ENCODE measurements around the gene SFXN5. TPM values are rescaled to one million over a fixed set of nuclear protein-coding genes. Genes with fewer than 3 reads are reported as not detected.

The SFXN5 gene
- total RNA-seq, 2 donors from 2014 or later = 12.8 to 23.2 TPM

GRCh38 chr2:73031725-73032701 is 39.5 kb downstream of the SFXN5 start:
- intact Hi-C loops (cut with DNase I) = no loop called here

GRCh38 chr2:73031095-73031678 is 40.3 kb downstream of the SFXN5 start:
- intact Hi-C loops (cut with DNase I) = no loop called here
- Histone ChIP-seq H3K4me1 (replicated peaks) (no peaks in the 10 kb centered on the region), H3K4me3 (no peak overlapping the region), H3K9me3 (no peaks in the 10 kb centered on the region), H3K36me3 (no peaks in the 10 kb centered on the region), H3K27ac (no peak overlapping the region), H3K27me3 (replicated peaks; ENCODE audit: insufficient read depth) (no peaks in the 10 kb centered on the region)
- WGBS = 91% methylated on average over 3 of the region's 3 CpGs
- no peak for DNase-seq (ENCODE audit: low spot score)
- TF ChIP-seq POLR2A (IDR thresholded peaks at IDR 0.05) = no peak
- TF ChIP-seq POLR2AphosphoS5 (IDR thresholded peaks at IDR 0.05) = no peak
- TF ChIP-seq CTCF (IDR thresholded peaks at IDR 0.05) = no peak

More at GRCh38 chr2:73031725-73032701, 39.5 kb downstream of the SFXN5 start:
- no peaks in the 10 kb centered on the region for H3K4me1 ChIP-seq (replicated peaks)
- TF ChIP-seq CTCF (IDR thresholded peaks at IDR 0.05) = no peak
- TF ChIP-seq POLR2A (IDR thresholded peaks at IDR 0.05) = no peak
- no peak for TF ChIP-seq POLR2AphosphoS5 (IDR thresholded peaks at IDR 0.05)
- no peaks in the 10 kb centered on the region for H3K36me3 ChIP-seq
- H3K27ac ChIP-seq = no peak overlapping the region
- no peaks in the 10 kb centered on the region for H3K27me3 ChIP-seq (replicated peaks; ENCODE audit: insufficient read depth)
- H3K4me3 ChIP-seq = no peak overlapping the region
- no peak for DNase-seq (ENCODE audit: low spot score)
- H3K9me3 ChIP-seq = no peaks in the 10 kb centered on the region
- WGBS = 77% methylated on average over 10 of the region's 10 CpGs

GRCh38 chr2:73028841-73029240 is 42.7 kb downstream of the SFXN5 start:
- no peak overlapping the region for H3K4me3 ChIP-seq
- H3K27me3 ChIP-seq (replicated peaks; ENCODE audit: insufficient read depth) = no peaks in the 10 kb centered on the region
- 77% methylated on average over 10 of the region's 10 CpGs for WGBS
- intact Hi-C loops (cut with DNase I) = no loop called here
- no peaks in the 10 kb centered on the region for H3K36me3 ChIP-seq
- H3K9me3 ChIP-seq = no peaks in the 10 kb centered on the region
- H3K27ac ChIP-seq = no peak overlapping the region
- TF ChIP-seq CTCF (IDR thresholded peaks at IDR 0.05) (no peak), POLR2AphosphoS5 (IDR thresholded peaks at IDR 0.05) (no peak), POLR2A (IDR thresholded peaks at IDR 0.05) (no peak)
- DNase-seq (ENCODE audit: low spot score) = no peak
- H3K4me1 ChIP-seq (replicated peaks) = no peaks in the 10 kb centered on the region

GRCh38 chr2:73027340-73027739 is 44.2 kb downstream of the SFXN5 start:
- no peak for TF ChIP-seq CTCF (IDR thresholded peaks at IDR 0.05)
- no peak for TF ChIP-seq POLR2A (IDR thresholded peaks at IDR 0.05)
- TF ChIP-seq POLR2AphosphoS5 (IDR thresholded peaks at IDR 0.05) = no peak
- H3K4me1 ChIP-seq (replicated peaks) = no peaks in the 10 kb centered on the region
- intact Hi-C loops (cut with DNase I) = no loop called here

More at GRCh38 chr2:73027340-73027739, 44.2 kb downstream of the SFXN5 start:
- 95% methylated on average over 1 of the region's 1 CpG for WGBS
- H3K27me3 ChIP-seq (replicated peaks; ENCODE audit: insufficient read depth) = no peaks in the 10 kb centered on the region
- H3K36me3 ChIP-seq = no peaks in the 10 kb centered on the region
- H3K27ac ChIP-seq = no peak overlapping the region
- H3K9me3 ChIP-seq = no peaks in the 10 kb centered on the region
- no peak overlapping the region for H3K4me3 ChIP-seq
- DNase-seq (ENCODE audit: low spot score) = no peak

Measured in prostate gland (tissue), 2 donors.